ENCODE measurements around the gene ZBTB44. TPM values are rescaled to one million over a fixed set of nuclear protein-coding genes. Genes with fewer than 3 reads are reported as not detected.
A peak's percentile ranks its signal among the peaks of the same experiment; 100 is the strongest.

The ZBTB44 gene, protein sequence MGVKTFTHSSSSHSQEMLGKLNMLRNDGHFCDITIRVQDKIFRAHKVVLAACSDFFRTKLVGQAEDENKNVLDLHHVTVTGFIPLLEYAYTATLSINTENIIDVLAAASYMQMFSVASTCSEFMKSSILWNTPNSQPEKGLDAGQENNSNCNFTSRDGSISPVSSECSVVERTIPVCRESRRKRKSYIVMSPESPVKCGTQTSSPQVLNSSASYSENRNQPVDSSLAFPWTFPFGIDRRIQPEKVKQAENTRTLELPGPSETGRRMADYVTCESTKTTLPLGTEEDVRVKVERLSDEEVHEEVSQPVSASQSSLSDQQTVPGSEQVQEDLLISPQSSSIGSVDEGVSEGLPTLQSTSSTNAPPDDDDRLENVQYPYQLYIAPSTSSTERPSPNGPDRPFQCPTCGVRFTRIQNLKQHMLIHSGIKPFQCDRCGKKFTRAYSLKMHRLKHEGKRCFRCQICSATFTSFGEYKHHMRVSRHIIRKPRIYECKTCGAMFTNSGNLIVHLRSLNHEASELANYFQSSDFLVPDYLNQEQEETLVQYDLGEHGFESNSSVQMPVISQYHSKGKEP
- 6.2 TPM for polyA plus RNA-seq (2012; ENCODE audit: insufficient read length, low read depth)

DNA sequence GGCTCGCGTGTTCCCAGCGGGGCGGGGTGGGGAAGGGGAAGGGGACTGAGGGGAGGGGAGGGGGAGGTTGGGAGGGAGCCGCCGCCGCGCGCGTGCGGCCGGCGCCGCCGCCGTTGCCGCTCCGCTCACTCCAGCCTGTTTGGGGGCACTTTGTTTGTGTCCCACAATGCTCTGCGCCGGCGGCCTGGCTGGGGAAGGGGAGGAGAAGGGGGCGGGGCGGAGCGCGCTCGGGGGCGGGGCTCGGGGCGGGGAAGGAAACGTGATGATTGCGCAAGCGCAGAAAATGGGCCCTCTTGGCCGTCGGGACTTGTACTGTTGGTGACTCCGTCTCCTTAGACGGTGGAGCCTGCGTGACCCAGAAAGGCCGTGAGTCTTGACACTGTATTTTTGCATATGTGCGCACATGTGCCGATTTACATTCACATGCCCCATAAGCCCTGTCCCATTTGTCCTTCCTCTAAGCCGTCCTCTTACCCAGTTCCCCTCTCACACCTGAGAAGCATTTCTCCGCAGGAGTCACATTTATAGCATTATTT lies at the start of gene ZBTB44:
Gene ZBTB44 (minus strand): TSS at position 168 of the 536 bp plus-strand sequence. CDS start 53,044 bp downstream, outside the sequence.
- TF ChIP-seq POLR2AphosphoS5 (IDR thresholded peaks at IDR 0.05; ENCODE audit: low read depth, low read length) (peak; percentile 66), SIN3A (IDR thresholded peaks at IDR 0.05; ENCODE audit: borderline replicate concordance, insufficient read depth, low read length) (no peak), TAF1 (IDR thresholded peaks at IDR 0.05; ENCODE audit: borderline replicate concordance, insufficient read depth, low read length) (no peak), FOXP2 (optimal IDR thresholded peaks at IDR 0.05; ENCODE audit: borderline replicate concordance, extremely low read depth, extremely low read length, insufficient read depth) (peak; percentile 29)
- TF ChIP-seq, protein P1, sequence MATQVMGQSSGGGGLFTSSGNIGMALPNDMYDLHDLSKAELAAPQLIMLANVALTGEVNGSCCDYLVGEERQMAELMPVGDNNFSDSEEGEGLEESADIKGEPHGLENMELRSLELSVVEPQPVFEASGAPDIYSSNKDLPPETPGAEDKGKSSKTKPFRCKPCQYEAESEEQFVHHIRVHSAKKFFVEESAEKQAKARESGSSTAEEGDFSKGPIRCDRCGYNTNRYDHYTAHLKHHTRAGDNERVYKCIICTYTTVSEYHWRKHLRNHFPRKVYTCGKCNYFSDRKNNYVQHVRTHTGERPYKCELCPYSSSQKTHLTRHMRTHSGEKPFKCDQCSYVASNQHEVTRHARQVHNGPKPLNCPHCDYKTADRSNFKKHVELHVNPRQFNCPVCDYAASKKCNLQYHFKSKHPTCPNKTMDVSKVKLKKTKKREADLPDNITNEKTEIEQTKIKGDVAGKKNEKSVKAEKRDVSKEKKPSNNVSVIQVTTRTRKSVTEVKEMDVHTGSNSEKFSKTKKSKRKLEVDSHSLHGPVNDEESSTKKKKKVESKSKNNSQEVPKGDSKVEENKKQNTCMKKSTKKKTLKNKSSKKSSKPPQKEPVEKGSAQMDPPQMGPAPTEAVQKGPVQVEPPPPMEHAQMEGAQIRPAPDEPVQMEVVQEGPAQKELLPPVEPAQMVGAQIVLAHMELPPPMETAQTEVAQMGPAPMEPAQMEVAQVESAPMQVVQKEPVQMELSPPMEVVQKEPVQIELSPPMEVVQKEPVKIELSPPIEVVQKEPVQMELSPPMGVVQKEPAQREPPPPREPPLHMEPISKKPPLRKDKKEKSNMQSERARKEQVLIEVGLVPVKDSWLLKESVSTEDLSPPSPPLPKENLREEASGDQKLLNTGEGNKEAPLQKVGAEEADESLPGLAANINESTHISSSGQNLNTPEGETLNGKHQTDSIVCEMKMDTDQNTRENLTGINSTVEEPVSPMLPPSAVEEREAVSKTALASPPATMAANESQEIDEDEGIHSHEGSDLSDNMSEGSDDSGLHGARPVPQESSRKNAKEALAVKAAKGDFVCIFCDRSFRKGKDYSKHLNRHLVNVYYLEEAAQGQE (IDR thresholded peaks at IDR 0.05; ENCODE audit: insufficient read depth in 1 of 2, low read depth in 2 of 2, low read length in 2 of 2) = no peak

DNA sequence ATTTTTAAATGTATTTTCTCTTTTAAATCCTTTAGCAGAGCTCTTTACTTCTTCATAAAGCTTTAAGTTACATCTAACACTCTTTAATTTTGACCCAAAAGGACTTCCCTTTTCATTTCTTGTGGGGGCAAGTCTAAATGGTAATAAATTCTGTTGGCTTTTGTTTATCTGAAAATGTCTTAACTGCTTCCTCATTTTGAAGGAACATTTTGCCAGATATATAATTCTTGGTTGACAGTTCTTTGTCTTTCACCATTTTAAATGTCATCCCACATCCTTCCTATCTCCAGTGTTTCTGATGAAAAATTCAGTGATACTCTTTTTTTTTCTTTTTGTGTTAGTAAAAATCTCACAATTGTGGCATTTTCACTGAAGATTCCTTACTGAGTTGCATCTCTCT lies 44.7 kb upstream of the ZBTB44 start:
- TF ChIP-seq, protein P1 (IDR thresholded peaks at IDR 0.05; ENCODE audit: insufficient read depth in 1 of 2, low read depth in 2 of 2, low read length in 2 of 2) = no peak
- TF ChIP-seq SIN3A (IDR thresholded peaks at IDR 0.05; ENCODE audit: borderline replicate concordance, insufficient read depth, low read length) (no peak), POLR2AphosphoS5 (IDR thresholded peaks at IDR 0.05; ENCODE audit: low read depth, low read length) (no peak)

DNA sequence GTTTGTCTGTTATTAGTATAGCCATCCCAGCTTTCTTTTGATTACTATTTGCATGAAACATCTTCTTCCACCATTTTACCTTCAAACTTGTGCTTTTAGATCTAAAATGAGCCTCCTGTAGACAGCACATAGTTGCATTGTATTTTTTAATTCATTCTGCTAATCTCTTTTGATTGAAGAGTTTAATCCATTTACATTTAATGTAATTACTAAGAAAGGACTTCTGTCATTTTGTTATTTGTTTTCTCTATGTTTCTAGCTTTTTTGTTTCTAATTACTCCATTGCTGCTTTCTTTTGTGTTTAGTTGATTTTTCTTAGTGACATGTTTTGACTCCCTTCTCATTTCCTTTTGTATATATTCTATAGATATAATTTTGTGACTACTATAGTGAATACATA lies 43.7 kb upstream of the ZBTB44 start:
- TF ChIP-seq TAF1 (IDR thresholded peaks at IDR 0.05; ENCODE audit: borderline replicate concordance, insufficient read depth, low read length) = no peak
- no peak for TF ChIP-seq FOXP2 (optimal IDR thresholded peaks at IDR 0.05; ENCODE audit: borderline replicate concordance, extremely low read depth, extremely low read length, insufficient read depth)
- TF ChIP-seq SIN3A (IDR thresholded peaks at IDR 0.05; ENCODE audit: borderline replicate concordance, insufficient read depth, low read length) = no peak
- TF ChIP-seq, protein P1 (IDR thresholded peaks at IDR 0.05; ENCODE audit: insufficient read depth in 1 of 2, low read depth in 2 of 2, low read length in 2 of 2) = no peak
- TF ChIP-seq POLR2AphosphoS5 (IDR thresholded peaks at IDR 0.05; ENCODE audit: low read depth, low read length) = no peak

DNA sequence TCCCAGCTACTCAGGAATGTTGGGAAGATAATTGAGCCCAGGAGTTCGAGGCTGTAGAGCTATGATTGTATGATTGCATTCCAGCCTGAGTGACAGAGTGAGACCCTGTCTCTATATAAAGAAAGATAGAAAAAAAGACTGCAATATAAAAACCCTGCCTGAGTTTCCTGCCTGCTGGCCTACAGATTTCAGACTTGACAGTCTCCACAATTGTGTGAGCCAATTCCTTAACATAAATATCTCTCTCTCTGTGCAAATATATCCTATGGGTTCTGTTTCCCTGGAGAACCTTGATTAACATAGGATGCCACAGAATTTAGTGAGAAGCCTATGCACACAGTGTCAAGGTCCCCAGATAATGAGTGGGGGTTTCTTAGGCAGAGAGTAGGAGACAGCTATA lies 32.5 kb upstream of the ZBTB44 start:
- no peak for TF ChIP-seq TAF1 (IDR thresholded peaks at IDR 0.05; ENCODE audit: borderline replicate concordance, insufficient read depth, low read length)
- no peak for TF ChIP-seq FOXP2 (optimal IDR thresholded peaks at IDR 0.05; ENCODE audit: borderline replicate concordance, extremely low read depth, extremely low read length, insufficient read depth)
- TF ChIP-seq, protein P1 (IDR thresholded peaks at IDR 0.05; ENCODE audit: insufficient read depth in 1 of 2, low read depth in 2 of 2, low read length in 2 of 2) = no peak
- TF ChIP-seq POLR2AphosphoS5 (IDR thresholded peaks at IDR 0.05; ENCODE audit: low read depth, low read length) = no peak
- no peak for TF ChIP-seq SIN3A (IDR thresholded peaks at IDR 0.05; ENCODE audit: borderline replicate concordance, insufficient read depth, low read length)

Measured in PFSK-1 (cell line).